ENCODE measurements around the gene PLPP3. TPM values are rescaled to one million over a fixed set of nuclear protein-coding genes. Genes with fewer than 3 reads are reported as not detected.
"Not testable (repeated sequence)": the region's sequence is repeated elsewhere in the genome, so short reads cannot be mapped to it uniquely, and the experiment has no call there.

The PLPP3 gene
- total and polyA plus RNA-seq, 2 experiments from 2014 or later = 103 to 159 TPM

- TF ChIP-seq EZH2phosphoT487 (IDR thresholded peaks at IDR 0.05; ENCODE audit: low read depth, severe bottlenecking, unreplicated experiment) = no peak
- TF ChIP-seq, protein P1, sequence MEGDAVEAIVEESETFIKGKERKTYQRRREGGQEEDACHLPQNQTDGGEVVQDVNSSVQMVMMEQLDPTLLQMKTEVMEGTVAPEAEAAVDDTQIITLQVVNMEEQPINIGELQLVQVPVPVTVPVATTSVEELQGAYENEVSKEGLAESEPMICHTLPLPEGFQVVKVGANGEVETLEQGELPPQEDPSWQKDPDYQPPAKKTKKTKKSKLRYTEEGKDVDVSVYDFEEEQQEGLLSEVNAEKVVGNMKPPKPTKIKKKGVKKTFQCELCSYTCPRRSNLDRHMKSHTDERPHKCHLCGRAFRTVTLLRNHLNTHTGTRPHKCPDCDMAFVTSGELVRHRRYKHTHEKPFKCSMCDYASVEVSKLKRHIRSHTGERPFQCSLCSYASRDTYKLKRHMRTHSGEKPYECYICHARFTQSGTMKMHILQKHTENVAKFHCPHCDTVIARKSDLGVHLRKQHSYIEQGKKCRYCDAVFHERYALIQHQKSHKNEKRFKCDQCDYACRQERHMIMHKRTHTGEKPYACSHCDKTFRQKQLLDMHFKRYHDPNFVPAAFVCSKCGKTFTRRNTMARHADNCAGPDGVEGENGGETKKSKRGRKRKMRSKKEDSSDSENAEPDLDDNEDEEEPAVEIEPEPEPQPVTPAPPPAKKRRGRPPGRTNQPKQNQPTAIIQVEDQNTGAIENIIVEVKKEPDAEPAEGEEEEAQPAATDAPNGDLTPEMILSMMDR (IDR thresholded peaks at IDR 0.05; ENCODE audit: poor library complexity) = no peak
- no peak for TF ChIP-seq EZH2 (IDR thresholded peaks at IDR 0.05; ENCODE audit: borderline replicate concordance)
Observed at GRCh38 chr1:56626546-56626945, 47.2 kb upstream of the PLPP3 start.

GRCh38 chr1:56625819-56626440 lies 46.6 kb upstream of the PLPP3 start:
- no peaks in the 10 kb centered on the region for H3K9me2 ChIP-seq (replicated peaks; ENCODE audit: insufficient read depth)
- H3K9me3 ChIP-seq (ENCODE audit: low read depth) = no peaks in the 10 kb centered on the region
- no peak overlapping the region for H3K4me3 ChIP-seq
- H3K4me2 ChIP-seq = no peak overlapping the region
- TF ChIP-seq EZH2 (IDR thresholded peaks at IDR 0.05; ENCODE audit: borderline replicate concordance) (no peak), EZH2phosphoT487 (IDR thresholded peaks at IDR 0.05; ENCODE audit: low read depth, severe bottlenecking, unreplicated experiment) (no peak)
- TF ChIP-seq, protein P1 (IDR thresholded peaks at IDR 0.05; ENCODE audit: poor library complexity) = no peak
- no peaks in the 10 kb centered on the region for H3K4me1 ChIP-seq (ENCODE audit: insufficient read depth)
- no peaks in the 10 kb centered on the region for H3K79me2 ChIP-seq
- H3K27ac ChIP-seq = no peak overlapping the region
- no peaks in the 10 kb centered on the region for H3K36me3 ChIP-seq (replicated peaks; ENCODE audit: insufficient read depth, low read depth)
- no peaks in the 10 kb centered on the region for H3K27me3 ChIP-seq
- 73% methylated on average over 5 of the region's 5 CpGs for WGBS (ENCODE audit: low lambda C conversion rate, missing lambda C conversion rate)
- no peak overlapping the region for H2AFZ ChIP-seq
- H4K20me1 ChIP-seq (ENCODE audit: insufficient read depth, poor library complexity, severe bottlenecking) = no peaks in the 10 kb centered on the region
- DNase-seq (ENCODE audit: low spot score) = no peak

More at GRCh38 chr1:56626546-56626945, 47.2 kb upstream of the PLPP3 start:
- Histone ChIP-seq H3K27ac (no peak overlapping the region), H2AFZ (no peak overlapping the region), H3K9me2 (replicated peaks; ENCODE audit: insufficient read depth) (no peaks in the 10 kb centered on the region), H3K79me2 (no peaks in the 10 kb centered on the region), H3K9me3 (ENCODE audit: low read depth) (no peaks in the 10 kb centered on the region), H3K4me3 (no peak overlapping the region), H4K20me1 (ENCODE audit: insufficient read depth, poor library complexity, severe bottlenecking) (no peaks in the 10 kb centered on the region), H3K27me3 (no peaks in the 10 kb centered on the region), H3K36me3 (replicated peaks; ENCODE audit: insufficient read depth, low read depth) (no peaks in the 10 kb centered on the region), H3K4me1 (ENCODE audit: insufficient read depth) (no peaks in the 10 kb centered on the region), H3K4me2 (no peak overlapping the region)
- DNase-seq (ENCODE audit: low spot score) = no peak

GRCh38 chr1:56617141-56617540 lies 37.8 kb upstream of the PLPP3 start:
- H3K27me3 ChIP-seq = no peaks in the 10 kb centered on the region
- TF ChIP-seq, protein P1 (IDR thresholded peaks at IDR 0.05; ENCODE audit: poor library complexity) = no peak
- no peak for TF ChIP-seq EZH2 (IDR thresholded peaks at IDR 0.05; ENCODE audit: borderline replicate concordance)
- TF ChIP-seq EZH2phosphoT487 (IDR thresholded peaks at IDR 0.05; ENCODE audit: low read depth, severe bottlenecking, unreplicated experiment) = no peak
- no peak overlapping the region for H2AFZ ChIP-seq
- no peaks in the 10 kb centered on the region for H3K4me1 ChIP-seq (ENCODE audit: insufficient read depth)
- no peak overlapping the region for H3K4me3 ChIP-seq
- no peaks in the 10 kb centered on the region for H3K9me3 ChIP-seq (ENCODE audit: low read depth)
- 72% methylated on average over 2 of the region's 2 CpGs for WGBS (ENCODE audit: low lambda C conversion rate, missing lambda C conversion rate)
- H3K4me2 ChIP-seq = no peak overlapping the region
- no peak overlapping the region for H3K27ac ChIP-seq
- H3K79me2 ChIP-seq = no peaks in the 10 kb centered on the region
- no peaks in the 10 kb centered on the region for H4K20me1 ChIP-seq (ENCODE audit: insufficient read depth, poor library complexity, severe bottlenecking)
- DNase-seq (ENCODE audit: low spot score) = no peak
- H3K9me2 ChIP-seq (replicated peaks; ENCODE audit: insufficient read depth) = no peaks in the 10 kb centered on the region
- H3K36me3 ChIP-seq (replicated peaks; ENCODE audit: insufficient read depth, low read depth) = no peaks in the 10 kb centered on the region

GRCh38 chr1:56610770-56611169 lies 31.4 kb upstream of the PLPP3 start:
- H3K27me3 ChIP-seq; DNase-seq (ENCODE audit: low spot score); H3K9me3 ChIP-seq (ENCODE audit: low read depth); H3K36me3 ChIP-seq (replicated peaks; ENCODE audit: insufficient read depth, low read depth); H3K9me2 ChIP-seq (replicated peaks; ENCODE audit: insufficient read depth); H4K20me1 ChIP-seq (ENCODE audit: insufficient read depth, poor library complexity, severe bottlenecking); H3K4me3 ChIP-seq; H3K79me2 ChIP-seq; H2AFZ ChIP-seq; H3K4me2 ChIP-seq; H3K27ac ChIP-seq; H3K4me1 ChIP-seq (ENCODE audit: insufficient read depth): not testable (repeated sequence)
- 91% methylated on average over 6 of the region's 6 CpGs for WGBS (ENCODE audit: low lambda C conversion rate, missing lambda C conversion rate)

DNA sequence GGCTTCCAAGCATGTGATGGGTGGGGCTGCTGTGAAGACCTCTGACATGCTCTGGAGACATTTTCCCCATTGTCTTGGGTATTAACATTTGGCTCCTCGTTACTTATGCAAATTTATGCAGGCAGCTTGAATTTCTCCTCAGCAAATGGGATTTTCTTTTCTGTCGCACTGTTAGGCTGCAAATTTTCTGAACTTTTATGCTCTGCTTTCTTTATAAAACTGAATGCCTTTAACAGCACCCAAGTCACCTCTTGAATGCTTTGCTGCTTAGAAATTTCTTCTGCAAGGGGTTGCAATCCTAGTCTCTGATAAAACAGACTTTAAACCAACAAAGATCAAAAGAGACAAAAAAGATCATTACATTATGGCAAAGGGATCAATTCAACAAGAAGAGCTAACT lies 30.7 kb upstream of the PLPP3 start:
- H4K20me1 ChIP-seq (ENCODE audit: insufficient read depth, poor library complexity, severe bottlenecking) = not testable (repeated sequence)
- 82% methylated on average over 2 of the region's 2 CpGs for WGBS (ENCODE audit: low lambda C conversion rate, missing lambda C conversion rate)

DNA sequence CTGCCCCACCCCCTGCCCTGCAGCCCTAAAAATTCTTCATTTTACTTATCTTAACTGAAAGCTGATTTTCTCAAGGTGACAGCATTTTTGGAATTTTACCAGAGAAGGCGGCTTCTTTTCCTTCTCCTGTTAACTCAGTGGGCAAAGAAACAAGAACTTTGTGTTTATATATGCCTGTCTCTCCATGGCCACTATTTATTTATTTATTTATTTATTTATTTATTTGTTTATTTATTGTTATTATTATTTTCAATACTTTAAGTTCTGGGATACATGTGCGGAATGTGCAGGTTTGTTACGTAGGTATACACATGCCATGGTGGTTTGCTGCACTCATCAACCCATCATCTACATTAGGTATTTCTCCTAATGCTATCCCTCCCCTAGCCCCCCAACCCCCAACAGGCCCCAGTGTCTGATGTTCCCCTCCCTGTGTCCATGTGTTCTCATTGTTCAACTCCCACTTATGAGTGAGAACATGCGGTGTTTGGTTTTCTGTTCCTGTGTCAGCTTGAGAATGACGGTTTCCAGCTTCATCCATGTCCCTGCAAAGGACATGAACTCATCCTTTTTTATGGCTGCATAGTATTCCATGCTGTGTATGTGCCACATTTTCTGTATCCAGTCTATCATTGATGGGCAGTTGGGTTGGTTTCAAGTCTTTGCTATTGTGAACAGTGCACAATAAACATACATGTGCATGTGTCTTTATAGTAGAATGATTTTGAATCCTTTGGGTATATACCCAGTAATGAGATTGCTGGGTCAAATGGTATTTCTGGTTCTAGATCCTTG lies 16.2 kb upstream of the PLPP3 start:
- H3K9me3 ChIP-seq (ENCODE audit: low read depth); H3K79me2 ChIP-seq; H2AFZ ChIP-seq; H3K9me2 ChIP-seq (replicated peaks; ENCODE audit: insufficient read depth); H3K4me2 ChIP-seq; H4K20me1 ChIP-seq (ENCODE audit: insufficient read depth, poor library complexity, severe bottlenecking); DNase-seq (ENCODE audit: low spot score); H3K27me3 ChIP-seq; H3K36me3 ChIP-seq (replicated peaks; ENCODE audit: insufficient read depth, low read depth); H3K4me1 ChIP-seq (ENCODE audit: insufficient read depth); H3K4me3 ChIP-seq; H3K27ac ChIP-seq: not testable (repeated sequence)
- WGBS (ENCODE audit: low lambda C conversion rate, missing lambda C conversion rate) = 99% methylated on average over 5 of the region's 5 CpGs

More for the DNA sequence above, 30.7 kb upstream of the PLPP3 start:
- not testable (repeated sequence) for H3K4me3 ChIP-seq; H3K27me3 ChIP-seq; H3K9me3 ChIP-seq (ENCODE audit: low read depth); H3K4me2 ChIP-seq; H3K4me1 ChIP-seq (ENCODE audit: insufficient read depth); H3K36me3 ChIP-seq (replicated peaks; ENCODE audit: insufficient read depth, low read depth); H2AFZ ChIP-seq; H3K79me2 ChIP-seq; H3K27ac ChIP-seq; DNase-seq (ENCODE audit: low spot score); H3K9me2 ChIP-seq (replicated peaks; ENCODE audit: insufficient read depth)
